ENCODE data around the gene BACE2. TPM values are rescaled to one million over a fixed set of nuclear protein-coding genes. Genes with fewer than 3 reads are reported as not detected.
A peak's percentile ranks its signal among the peaks of the same experiment; 100 is the strongest.

Gene BACE2
- total and polyA plus RNA-seq, 2 donors (not counting 1 experiment from before 2014, with no cell fraction given) = 19.5 to 31.5 TPM

DNA sequence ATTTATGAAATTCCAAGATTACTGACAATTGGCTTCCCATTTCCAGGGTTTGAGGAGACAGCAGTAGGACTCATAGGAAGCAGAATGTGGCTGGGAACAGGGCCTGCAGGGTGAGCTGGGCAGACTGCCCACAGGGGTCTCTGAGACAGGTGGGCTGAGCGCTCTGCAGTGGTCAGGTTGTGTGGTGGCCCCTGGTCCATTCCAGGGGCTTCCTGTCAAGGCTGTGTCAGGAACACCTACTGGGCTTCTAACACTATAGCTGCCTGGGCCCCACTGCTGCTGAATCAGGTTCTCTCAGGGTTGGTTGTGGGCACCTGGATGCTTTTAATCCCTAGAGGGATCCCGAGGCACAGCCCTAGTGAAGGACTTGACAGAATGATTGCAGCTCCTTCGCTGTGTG, 72.1 kb downstream of the BACE2 start:
- Histone ChIP-seq H3K79me2 (ENCODE audit: control insufficient read depth, insufficient read depth, low read length) (no peaks in the 10 kb centered on the region), H3K4me1 (ENCODE audit: control insufficient read depth, extremely low read depth, insufficient read depth, low read length) (no peaks in the 10 kb centered on the region), H3K36me3 (ENCODE audit: control insufficient read depth, insufficient read depth, low read length) (peaks cover 1% of the 10 kb centered on the region), H3K27me3 (ENCODE audit: control insufficient read depth, insufficient read depth, low read length) (no peaks in the 10 kb centered on the region), H3K9ac (ENCODE audit: insufficient read depth, low read length) (no peak overlapping the region), H3K9me3 (ENCODE audit: control insufficient read depth, insufficient read depth, low read depth, low read length) (no peaks in the 10 kb centered on the region), H3K4me3 (replicated peaks in 1 of 4; ENCODE audit: control extremely low read depth in 1 of 4, insufficient read depth in 1 of 4, low read depth in 3 of 4, low read length in 4 of 4) (no peak overlapping the region), H3K27ac (ENCODE audit: insufficient read depth, low read length) (no peak overlapping the region), H2AFZ (ENCODE audit: low read length) (no peak overlapping the region), H4K20me1 (ENCODE audit: control insufficient read depth, extremely low read depth, insufficient read depth, low read length) (no peaks in the 10 kb centered on the region), H3K4me2 (ENCODE audit: extremely low read depth, insufficient read depth, low read length) (no peak overlapping the region)
- no peak for DNase-seq (ENCODE audit: low read depth in 2 of 2)
- TF ChIP-seq EZH2 (IDR thresholded peaks at IDR 0.05; ENCODE audit: low read length, missing control alignments) (no peak), CTCF (conservative IDR thresholded peaks at IDR 0.05 in 1 of 2, IDR thresholded peaks at IDR 0.05 in 1 of 2; ENCODE audit: low read depth in 1 of 2, low read length in 2 of 2) (no peak)

DNA sequence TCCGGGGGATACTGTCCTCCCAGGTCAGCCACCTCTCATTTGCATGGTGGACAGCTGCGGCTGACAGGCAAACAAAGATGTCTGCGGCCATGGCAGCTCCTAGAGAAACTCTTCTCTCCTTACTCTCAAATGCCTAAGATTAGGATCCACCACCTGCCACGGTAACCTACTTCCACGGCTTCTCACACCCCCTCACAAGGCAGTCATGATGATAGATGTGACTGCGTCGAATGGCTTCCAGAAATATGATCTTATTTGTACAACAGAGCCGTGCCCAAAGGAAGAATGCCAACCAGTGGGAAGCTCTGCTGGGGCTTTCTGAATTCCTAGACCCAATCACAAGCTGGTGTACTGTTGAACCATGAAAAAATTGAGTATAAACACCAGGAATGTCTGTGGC, 73.4 kb downstream of the BACE2 start:
- Histone ChIP-seq H4K20me1 (ENCODE audit: control insufficient read depth, extremely low read depth, insufficient read depth, low read length) (no peaks in the 10 kb centered on the region), H3K36me3 (ENCODE audit: control insufficient read depth, insufficient read depth, low read length) (peaks cover 1% of the 10 kb centered on the region), H3K27me3 (ENCODE audit: control insufficient read depth, insufficient read depth, low read length) (no peaks in the 10 kb centered on the region), H3K9me3 (ENCODE audit: control insufficient read depth, insufficient read depth, low read depth, low read length) (no peaks in the 10 kb centered on the region), H2AFZ (ENCODE audit: low read length) (no peak overlapping the region), H3K4me3 (replicated peaks in 1 of 4; ENCODE audit: control extremely low read depth in 1 of 4, insufficient read depth in 1 of 4, low read depth in 3 of 4, low read length in 4 of 4) (no peak overlapping the region), H3K27ac (ENCODE audit: insufficient read depth, low read length) (no peak overlapping the region), H3K4me2 (ENCODE audit: extremely low read depth, insufficient read depth, low read length) (no peak overlapping the region), H3K79me2 (ENCODE audit: control insufficient read depth, insufficient read depth, low read length) (no peaks in the 10 kb centered on the region), H3K9ac (ENCODE audit: insufficient read depth, low read length) (no peak overlapping the region), H3K4me1 (ENCODE audit: control insufficient read depth, extremely low read depth, insufficient read depth, low read length) (no peaks in the 10 kb centered on the region)
- no peak for TF ChIP-seq CTCF (conservative IDR thresholded peaks at IDR 0.05 in 1 of 2, IDR thresholded peaks at IDR 0.05 in 1 of 2; ENCODE audit: low read depth in 1 of 2, low read length in 2 of 2)
- no peak for TF ChIP-seq EZH2 (IDR thresholded peaks at IDR 0.05; ENCODE audit: low read length, missing control alignments)
- DNase-seq (ENCODE audit: low read depth in 2 of 2) = peak in 1 of 2 donors; percentile 60

- H2AFZ ChIP-seq (ENCODE audit: low read length) = no peak overlapping the region
- peaks cover 1% of the 10 kb centered on the region for H3K36me3 ChIP-seq (ENCODE audit: control insufficient read depth, insufficient read depth, low read length)
- no peaks in the 10 kb centered on the region for H3K27me3 ChIP-seq (ENCODE audit: control insufficient read depth, insufficient read depth, low read length)
- no peak overlapping the region for H3K4me3 ChIP-seq (replicated peaks in 1 of 4; ENCODE audit: control extremely low read depth in 1 of 4, insufficient read depth in 1 of 4, low read depth in 3 of 4, low read length in 4 of 4)
- H3K4me1 ChIP-seq (ENCODE audit: control insufficient read depth, extremely low read depth, insufficient read depth, low read length) = no peaks in the 10 kb centered on the region
- no peak for DNase-seq (ENCODE audit: low read depth in 2 of 2)
- no peaks in the 10 kb centered on the region for H3K9me3 ChIP-seq (ENCODE audit: control insufficient read depth, insufficient read depth, low read depth, low read length)
- H3K4me2 ChIP-seq (ENCODE audit: extremely low read depth, insufficient read depth, low read length) = no peak overlapping the region
- no peaks in the 10 kb centered on the region for H3K79me2 ChIP-seq (ENCODE audit: control insufficient read depth, insufficient read depth, low read length)
- no peak overlapping the region for H3K27ac ChIP-seq (ENCODE audit: insufficient read depth, low read length)
- H3K9ac ChIP-seq (ENCODE audit: insufficient read depth, low read length) = no peak overlapping the region
- no peaks in the 10 kb centered on the region for H4K20me1 ChIP-seq (ENCODE audit: control insufficient read depth, extremely low read depth, insufficient read depth, low read length)
- no peak for TF ChIP-seq EZH2 (IDR thresholded peaks at IDR 0.05; ENCODE audit: low read length, missing control alignments)
- no peak for TF ChIP-seq CTCF (conservative IDR thresholded peaks at IDR 0.05 in 1 of 2, IDR thresholded peaks at IDR 0.05 in 1 of 2; ENCODE audit: low read depth in 1 of 2, low read length in 2 of 2)
These were observed 74.4 kb downstream of the BACE2 start for GRCh38 chr21:41242238-41242829.

Measured in fibroblast of lung (primary cell).